Activated B cell treated with CpG ODN at 0.5 μM for 24 hours (primary cell): ENCODE measurements around the gene TBXA2R. TPM values are rescaled to one million over a fixed set of nuclear protein-coding genes. Genes with fewer than 3 reads are reported as not detected.
A peak's percentile ranks its signal among the peaks of the same experiment; 100 is the strongest.

Source experiments
- ATAC-seq: fragments of 200-7000 bp; cut with Tn5 transposase; one replicate; pipeline ENCODE4 v1.10.0; 2021; ENCODE audit warnings: low read depth, mild to moderate bottlenecking, moderate library complexity
- CTCF ChIA-PET: fragments of 350-600 bp; sonication (Branson Sonifier 250); formaldehyde crosslinking; loops from one replicate; lab custom pipeline; 2021; ENCODE audit warnings: antibody characterized with exemption; lab: Charles Lee
- POLR2A ChIA-PET: fragments of 350-600 bp; sonication (Branson Sonifier 250); formaldehyde crosslinking; loops from one replicate; lab custom pipeline; 2021; ENCODE audit warnings: antibody characterized with exemption; lab: Charles Lee
- DNase-seq: peaks from one replicate; pipeline ENCODE4 v3.0.0; 2022
- H3K27ac Mint-ChIP-seq: one replicate; pipeline ENCODE4 v1.8.0; 2020; ENCODE audit warnings: mixed read lengths
- H3K27me3 Mint-ChIP-seq: one replicate; pipeline ENCODE4 v1.8.0; 2021; ENCODE audit warnings: mixed read lengths
- H3K36me3 Mint-ChIP-seq: one replicate; pipeline ENCODE4 v1.8.0; 2021; ENCODE audit warnings: low read depth, mixed read lengths
- H3K4me1 Mint-ChIP-seq: one replicate; pipeline ENCODE4 v1.8.0; 2021; ENCODE audit warnings: mixed read lengths
- H3K4me3 Mint-ChIP-seq: one replicate; pipeline ENCODE4 v1.8.0; 2020; ENCODE audit warnings: mild to moderate bottlenecking, mixed read lengths
- H3K9me3 Mint-ChIP-seq: one replicate; pipeline ENCODE4 v1.8.0; 2020; ENCODE audit warnings: mixed read lengths
- intact Hi-C: fragments of 100-400 bp; cut with micrococcal nuclease; formaldehyde crosslinking; loops from one replicate; pipeline ENCODE4 v1.15.1; 2024
- total RNA-seq: library from RNA; stranded (reverse); gene quantifications from 2 replicates; pipeline ENCODE4 v1.2.3, GENCODE V29; 2022
- TF ChIP-seq, protein P1 (sequence below): fragments of 200-600 bp; IDR thresholded peaks from one replicate; pipeline ENCODE4 v1.8.0; 2022; ENCODE audit warnings: antibody characterized with exemption, mild to moderate bottlenecking

TBXA2R gene
- total RNA-seq, 1 donor from 2014 or later: 0.47 TPM

DNA sequence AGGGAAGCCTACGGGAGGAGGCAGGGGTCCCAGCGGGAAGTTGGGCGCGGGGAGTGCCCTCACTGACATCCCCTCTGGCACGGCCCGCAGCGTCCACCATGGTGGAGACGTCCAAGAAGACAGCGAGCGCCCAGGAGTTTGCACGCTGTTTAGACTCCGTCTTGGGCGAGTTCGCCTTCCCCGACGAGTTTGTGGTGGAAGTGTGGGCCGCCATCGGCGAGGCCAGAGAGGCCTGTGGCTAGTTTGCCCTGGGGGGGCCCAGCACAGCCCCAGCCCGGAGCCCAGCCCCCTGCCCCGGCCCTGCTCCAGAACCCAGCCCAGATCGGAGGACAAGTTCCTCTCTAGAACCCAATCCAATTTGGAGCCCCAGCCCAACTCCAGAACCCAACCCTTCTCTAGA, 16.7 kb downstream of the TBXA2R start:
- DNase-seq (no peak), ATAC-seq (no peak)
- no peak overlapping the region for H3K4me3 Mint-ChIP-seq
- no peaks in the 10 kb centered on the region for H3K36me3 Mint-ChIP-seq
- intact Hi-C loops: no loop called here
- no peaks in the 10 kb centered on the region for H3K27me3 Mint-ChIP-seq
- no peak overlapping the region for H3K27ac Mint-ChIP-seq
- TF ChIP-seq, protein P1, sequence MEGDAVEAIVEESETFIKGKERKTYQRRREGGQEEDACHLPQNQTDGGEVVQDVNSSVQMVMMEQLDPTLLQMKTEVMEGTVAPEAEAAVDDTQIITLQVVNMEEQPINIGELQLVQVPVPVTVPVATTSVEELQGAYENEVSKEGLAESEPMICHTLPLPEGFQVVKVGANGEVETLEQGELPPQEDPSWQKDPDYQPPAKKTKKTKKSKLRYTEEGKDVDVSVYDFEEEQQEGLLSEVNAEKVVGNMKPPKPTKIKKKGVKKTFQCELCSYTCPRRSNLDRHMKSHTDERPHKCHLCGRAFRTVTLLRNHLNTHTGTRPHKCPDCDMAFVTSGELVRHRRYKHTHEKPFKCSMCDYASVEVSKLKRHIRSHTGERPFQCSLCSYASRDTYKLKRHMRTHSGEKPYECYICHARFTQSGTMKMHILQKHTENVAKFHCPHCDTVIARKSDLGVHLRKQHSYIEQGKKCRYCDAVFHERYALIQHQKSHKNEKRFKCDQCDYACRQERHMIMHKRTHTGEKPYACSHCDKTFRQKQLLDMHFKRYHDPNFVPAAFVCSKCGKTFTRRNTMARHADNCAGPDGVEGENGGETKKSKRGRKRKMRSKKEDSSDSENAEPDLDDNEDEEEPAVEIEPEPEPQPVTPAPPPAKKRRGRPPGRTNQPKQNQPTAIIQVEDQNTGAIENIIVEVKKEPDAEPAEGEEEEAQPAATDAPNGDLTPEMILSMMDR: no peak
- no peaks in the 10 kb centered on the region for H3K9me3 Mint-ChIP-seq
- H3K4me1 Mint-ChIP-seq: no peaks in the 10 kb centered on the region
- ChIA-PET CTCF (no interaction called here), POLR2A (interaction anchor here (1.2 kb wide), 1 partner anchor 15 kb away, joined by 3 read pairs; no protein-coding TSS in a partner anchor)

GRCh38 chr19:3589439-3589838, 17.2 kb downstream of the TBXA2R start:
- Mint-ChIP-seq H3K36me3 (no peaks in the 10 kb centered on the region), H3K4me1 (no peaks in the 10 kb centered on the region), H3K27me3 (no peaks in the 10 kb centered on the region), H3K4me3 (no peak overlapping the region), H3K9me3 (no peaks in the 10 kb centered on the region), H3K27ac (no peak overlapping the region)
- DNase-seq (no peak), ATAC-seq (no peak)
- ChIA-PET CTCF (no interaction called here), POLR2A (no interaction called here)
- TF ChIP-seq, protein P1: no peak
- intact Hi-C loops: no loop called here

GRCh38 chr19:3586707-3587346, 19.8 kb downstream of the TBXA2R start:
- Mint-ChIP-seq H3K27me3 (peaks cover 2% of the 10 kb centered on the region), H3K36me3 (no peaks in the 10 kb centered on the region), H3K4me3 (no peak overlapping the region), H3K9me3 (no peaks in the 10 kb centered on the region), H3K4me1 (no peaks in the 10 kb centered on the region), H3K27ac (no peak overlapping the region)
- ChIA-PET CTCF (interaction anchor here (3.1 kb wide), 1 partner anchor 41 kb away, joined by 15 read pairs; no protein-coding TSS in a partner anchor), POLR2A (interaction anchor here (0.7 kb wide), 1 partner anchor 29 kb away, joined by 3 read pairs; no protein-coding TSS in a partner anchor)
- DNase-seq (no peak), ATAC-seq (no peak)
- TF ChIP-seq, protein P1: no peak
- intact Hi-C loops: loop anchor here (1.0 kb wide), 2 partner anchors 31 to 119 kb away; no protein-coding TSS in a partner anchor

GRCh38 chr19:3586127-3586626, 20.5 kb downstream of the TBXA2R start:
- ATAC-seq: peak; percentile 45
- Mint-ChIP-seq H3K9me3 (no peaks in the 10 kb centered on the region), H3K27me3 (peaks cover 2% of the 10 kb centered on the region), H3K27ac (no peak overlapping the region), H3K4me3 (peak overlapping the region; percentile 48), H3K4me1 (no peaks in the 10 kb centered on the region), H3K36me3 (no peaks in the 10 kb centered on the region)
- peak; percentile 46 for DNase-seq
- POLR2A ChIA-PET: interaction anchor here (0.7 kb wide), 1 partner anchor 28 kb away, joined by 3 read pairs; no protein-coding TSS in a partner anchor
- TF ChIP-seq, protein P1: peak; percentile 45
- intact Hi-C loops: loop anchor here (1.0 kb wide), 2 partner anchors 32 to 120 kb away; no protein-coding TSS in a partner anchor
- CTCF ChIA-PET: interaction anchor here (1.1 to 3.1 kb wide), 3 partner anchors 33 to 121 kb away, joined by 3 to 15 read pairs (median 5); no protein-coding TSS in a partner anchor
